ENCODE results near the gene GDF7. TPM values are rescaled to one million over a fixed set of nuclear protein-coding genes. Genes with fewer than 3 reads are reported as not detected.

Gene GDF7
- total RNA-seq, 1 donor from 2014 or later: 12.8 TPM

GRCh38 chr2:20648831-20649230 lies 18.1 kb upstream of the GDF7 start:
- Mint-ChIP-seq H3K27me3 (ENCODE audit: low read depth) (no peaks in the 10 kb centered on the region), H3K4me1 (ENCODE audit: low read depth) (peaks cover 52% of the 10 kb centered on the region), H3K36me3 (ENCODE audit: low read depth) (peaks cover 11% of the 10 kb centered on the region), H3K9me3 (ENCODE audit: low read depth) (no peaks in the 10 kb centered on the region), H3K27ac (ENCODE audit: unreplicated experiment) (no peak overlapping the region), H3K4me3 (ENCODE audit: unreplicated experiment) (no peak overlapping the region)
- peak; percentile 46 for DNase-seq (ENCODE audit: low spot score)
- TF ChIP-seq CTCF (IDR thresholded peaks at IDR 0.05): no peak

DNA sequence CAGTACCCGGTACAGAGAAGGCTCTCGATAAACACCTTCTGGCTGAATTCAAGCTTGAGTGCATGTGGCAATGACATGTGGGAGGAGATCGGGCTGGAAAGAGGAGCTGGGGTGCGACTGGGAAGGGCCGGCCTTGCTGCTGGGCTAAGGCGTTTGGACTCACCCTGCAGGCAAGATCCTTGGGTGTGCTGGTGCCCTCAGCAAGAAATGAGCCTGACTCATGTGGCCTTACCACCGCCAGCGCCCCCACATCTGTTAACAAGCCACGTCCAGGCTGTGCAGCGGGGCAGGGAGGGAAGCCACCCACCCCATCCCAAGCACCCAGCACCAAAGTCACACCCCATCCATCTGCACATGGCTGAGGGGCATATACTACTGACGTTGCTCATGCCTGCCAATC lies 17.4 kb upstream of the GDF7 start:
- H3K9me3 Mint-ChIP-seq (ENCODE audit: low read depth): no peaks in the 10 kb centered on the region
- H3K4me3 Mint-ChIP-seq (ENCODE audit: unreplicated experiment): peak overlapping the region; percentile 94
- DNase-seq (ENCODE audit: low spot score): peak; percentile 68
- H3K4me1 Mint-ChIP-seq (ENCODE audit: low read depth): peaks cover 52% of the 10 kb centered on the region
- TF ChIP-seq CTCF (IDR thresholded peaks at IDR 0.05): no peak
- peaks cover 5% of the 10 kb centered on the region for H3K36me3 Mint-ChIP-seq (ENCODE audit: low read depth)
- H3K27ac Mint-ChIP-seq (ENCODE audit: unreplicated experiment): peak overlapping the region; percentile 65
- H3K27me3 Mint-ChIP-seq (ENCODE audit: low read depth): no peaks in the 10 kb centered on the region

- H3K36me3 Mint-ChIP-seq (ENCODE audit: low read depth): peaks cover under 1% of the 10 kb centered on the region
- no peak for DNase-seq (ENCODE audit: low spot score)
- TF ChIP-seq CTCF (IDR thresholded peaks at IDR 0.05): no peak
- peaks cover 52% of the 10 kb centered on the region for H3K4me1 Mint-ChIP-seq (ENCODE audit: low read depth)
- peak overlapping the region; percentile 91 for H3K27ac Mint-ChIP-seq (ENCODE audit: unreplicated experiment)
- no peaks in the 10 kb centered on the region for H3K27me3 Mint-ChIP-seq (ENCODE audit: low read depth)
- H3K9me3 Mint-ChIP-seq (ENCODE audit: low read depth): no peaks in the 10 kb centered on the region
- peak overlapping the region; percentile 94 for H3K4me3 Mint-ChIP-seq (ENCODE audit: unreplicated experiment)
These were observed 17.0 kb upstream of the GDF7 start for GRCh38 chr2:20649976-20650375.

GRCh38 chr2:20650393-20650876 lies 16.5 kb upstream of the GDF7 start:
- H3K27me3 Mint-ChIP-seq (ENCODE audit: low read depth): no peaks in the 10 kb centered on the region
- DNase-seq (ENCODE audit: low spot score): no peak
- peaks cover 52% of the 10 kb centered on the region for H3K4me1 Mint-ChIP-seq (ENCODE audit: low read depth)
- no peak for TF ChIP-seq CTCF (IDR thresholded peaks at IDR 0.05)
- peak overlapping the region; percentile 94 for H3K4me3 Mint-ChIP-seq (ENCODE audit: unreplicated experiment)
- H3K36me3 Mint-ChIP-seq (ENCODE audit: low read depth): no peaks in the 10 kb centered on the region
- peak overlapping the region; percentile 91 for H3K27ac Mint-ChIP-seq (ENCODE audit: unreplicated experiment)
- H3K9me3 Mint-ChIP-seq (ENCODE audit: low read depth): no peaks in the 10 kb centered on the region

GRCh38 chr2:20650877-20651730 lies 15.8 kb upstream of the GDF7 start, which contains the start of gene HS1BP3:
Gene HS1BP3 (minus strand): TSS chr2:20651098. CDS start chr2:20651063, 35 bp downstream.
- peaks cover 3% of the 10 kb centered on the region for H3K27me3 Mint-ChIP-seq (ENCODE audit: low read depth)
- peaks cover 52% of the 10 kb centered on the region for H3K4me1 Mint-ChIP-seq (ENCODE audit: low read depth)
- peak within 1 kb of the TSS; percentile 91 for H3K27ac Mint-ChIP-seq (ENCODE audit: unreplicated experiment)
- peak within 1 kb of the TSS; percentile 94 for H3K4me3 Mint-ChIP-seq (ENCODE audit: unreplicated experiment)
- H3K36me3 Mint-ChIP-seq (ENCODE audit: low read depth): no peaks in the 10 kb centered on the region
- peak; percentile 94 for TF ChIP-seq CTCF (IDR thresholded peaks at IDR 0.05)
- DNase-seq (ENCODE audit: low spot score): peak; percentile 86
- no peaks in the 10 kb centered on the region for H3K9me3 Mint-ChIP-seq (ENCODE audit: low read depth)
